NCI-H345 (cell line): ENCODE measurements around the gene SEMA5A.

Source experiments
- DNase-seq: peaks from one replicate; lab custom pipeline; 2025; lab: John Stamatoyannopoulos, UW

SEMA5A gene

GRCh38 chr5:9112520-9113291 is 433.2 kb downstream of the SEMA5A start:
- DNase-seq, result no peak

- DNase-seq, result no peak
Measured at GRCh38 chr5:9108162-9108561, 437.7 kb downstream of the SEMA5A start.

- no peak for DNase-seq
Measured at GRCh38 chr5:9105851-9106250, 440.0 kb downstream of the SEMA5A start.

- DNase-seq, result no peak
Measured at GRCh38 chr5:9104571-9105339, 441.1 kb downstream of the SEMA5A start.

GRCh38 chr5:9103290-9103689 is 442.6 kb downstream of the SEMA5A start:
- no peak for DNase-seq

GRCh38 chr5:9099689-9100088 is 446.2 kb downstream of the SEMA5A start:
- DNase-seq, result no peak

GRCh38 chr5:9098990-9099389 is 446.9 kb downstream of the SEMA5A start:
- DNase-seq, result no peak

GRCh38 chr5:9094582-9094981 is 451.3 kb downstream of the SEMA5A start:
- no peak for DNase-seq

GRCh38 chr5:9091896-9092662 is 453.8 kb downstream of the SEMA5A start:
- DNase-seq, result no peak

- no peak for DNase-seq
Measured at GRCh38 chr5:9090381-9091026, 455.4 kb downstream of the SEMA5A start.

- DNase-seq, result no peak
Measured at GRCh38 chr5:9089893-9090292, 456.0 kb downstream of the SEMA5A start.

- no peak for DNase-seq
Measured at GRCh38 chr5:9082996-9083395, 462.9 kb downstream of the SEMA5A start.

- DNase-seq, result no peak
Measured at GRCh38 chr5:9072701-9073100, 473.2 kb downstream of the SEMA5A start.

- no peak for DNase-seq
Measured at GRCh38 chr5:9071524-9071923, 474.4 kb downstream of the SEMA5A start.

GRCh38 chr5:9071074-9071473 is 474.8 kb downstream of the SEMA5A start:
- DNase-seq, result no peak

- no peak for DNase-seq
Measured at GRCh38 chr5:9069650-9070049, 476.2 kb downstream of the SEMA5A start.

- peak; percentile 8 for DNase-seq
Measured at GRCh38 chr5:9067154-9067553, 478.7 kb downstream of the SEMA5A start.

- no peak for DNase-seq
Measured at GRCh38 chr5:9066349-9066748, 479.5 kb downstream of the SEMA5A start.

GRCh38 chr5:9063615-9064245 is 482.1 kb downstream of the SEMA5A start:
- DNase-seq, result no peak

- no peak for DNase-seq
Measured at GRCh38 chr5:9062873-9063272, 483.0 kb downstream of the SEMA5A start.

GRCh38 chr5:9059920-9060691 is 485.8 kb downstream of the SEMA5A start:
- no peak for DNase-seq
